ENCODE results near the gene KCTD4.

KCTD4 gene

DNA sequence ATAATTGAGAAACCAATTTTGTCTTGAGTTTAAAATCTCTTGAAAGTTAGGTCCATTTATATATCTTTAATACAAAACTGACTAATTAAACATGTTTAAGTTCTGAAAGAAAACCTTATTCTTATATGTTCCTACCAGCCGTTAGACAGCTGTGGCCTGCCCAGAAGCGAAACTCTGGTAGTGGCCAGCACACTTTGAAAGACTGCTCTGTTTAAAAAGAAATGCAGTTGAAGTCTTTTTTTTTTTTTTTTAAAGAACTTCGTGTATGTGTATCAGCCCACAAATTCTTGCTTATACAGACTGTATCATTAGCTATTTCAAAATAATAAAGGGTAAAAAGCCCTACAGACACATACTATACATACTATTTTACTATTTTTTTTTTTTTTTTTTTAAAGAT is 34.0 kb downstream of the KCTD4 start:
- Histone ChIP-seq H4K20me1 (ENCODE audit: control insufficient read depth, insufficient read depth, low read depth, low read length) (no peaks in the 10 kb centered on the region; the same call in 1 of the 2 replicates), H3K4me2 (ENCODE audit: low read length) (no peak overlapping the region), H3K27ac (ENCODE audit: low read depth, low read length) (no peak overlapping the region), H3F3A (ENCODE audit: control insufficient read depth, insufficient read depth) (0 out of 2 replicates have a peak, but pooled peaks cover 3% of the 10 kb centered on the region), H3K9me3 (ENCODE audit: control insufficient read depth, insufficient read depth, low read length) (no peaks in the 10 kb centered on the region), H3K27me3 (ENCODE audit: control insufficient read depth, low read length) (no peaks in the 10 kb centered on the region), H3K9me2 (replicated peaks; ENCODE audit: control insufficient read depth, low read length) (no peaks in the 10 kb centered on the region), H3K4me3 (ENCODE audit: low read length) (no peak overlapping the region), H3K79me2 (ENCODE audit: control insufficient read depth, low read length) (no peaks in the 10 kb centered on the region), H3K36me3 (ENCODE audit: control insufficient read depth, low read length) (peaks cover 19% of the 10 kb centered on the region), H3K4me1 (ENCODE audit: control insufficient read depth, low read length) (no peaks in the 10 kb centered on the region)
- TF ChIP-seq EZH2phosphoT487 (IDR thresholded peaks at IDR 0.05; ENCODE audit: borderline replicate concordance, low read length): no peak
- TF ChIP-seq CTCF (IDR thresholded peaks at IDR 0.05; ENCODE audit: low read depth, low read length, poor library complexity, severe bottlenecking): no peak

- peaks cover 27% of the 10 kb centered on the region for H3K36me3 ChIP-seq (ENCODE audit: control insufficient read depth, low read length)
- H3K4me1 ChIP-seq (ENCODE audit: control insufficient read depth, low read length): no peaks in the 10 kb centered on the region
- TF ChIP-seq CTCF (IDR thresholded peaks at IDR 0.05; ENCODE audit: low read depth, low read length, poor library complexity, severe bottlenecking) (no peak), EZH2phosphoT487 (IDR thresholded peaks at IDR 0.05; ENCODE audit: borderline replicate concordance, low read length) (no peak)
- H3K27ac ChIP-seq (ENCODE audit: low read depth, low read length): no peak overlapping the region
- 0 out of 2 replicates have a peak, but pooled peaks cover 3% of the 10 kb centered on the region for H3F3A ChIP-seq (ENCODE audit: control insufficient read depth, insufficient read depth)
- no peaks in the 10 kb centered on the region for H3K79me2 ChIP-seq (ENCODE audit: control insufficient read depth, low read length)
- no peaks in the 10 kb centered on the region; the same call in 1 of the 2 replicates for H4K20me1 ChIP-seq (ENCODE audit: control insufficient read depth, insufficient read depth, low read depth, low read length)
- H3K4me2 ChIP-seq (ENCODE audit: low read length): no peak overlapping the region
- H3K9me3 ChIP-seq (ENCODE audit: control insufficient read depth, insufficient read depth, low read length): no peaks in the 10 kb centered on the region
- no peak overlapping the region for H3K4me3 ChIP-seq (ENCODE audit: low read length)
- H3K9me2 ChIP-seq (replicated peaks; ENCODE audit: control insufficient read depth, low read length): no peaks in the 10 kb centered on the region
- no peaks in the 10 kb centered on the region for H3K27me3 ChIP-seq (ENCODE audit: control insufficient read depth, low read length)
Observed at GRCh38 chr13:45162821-45163220, 38.0 kb downstream of the KCTD4 start.

DNA sequence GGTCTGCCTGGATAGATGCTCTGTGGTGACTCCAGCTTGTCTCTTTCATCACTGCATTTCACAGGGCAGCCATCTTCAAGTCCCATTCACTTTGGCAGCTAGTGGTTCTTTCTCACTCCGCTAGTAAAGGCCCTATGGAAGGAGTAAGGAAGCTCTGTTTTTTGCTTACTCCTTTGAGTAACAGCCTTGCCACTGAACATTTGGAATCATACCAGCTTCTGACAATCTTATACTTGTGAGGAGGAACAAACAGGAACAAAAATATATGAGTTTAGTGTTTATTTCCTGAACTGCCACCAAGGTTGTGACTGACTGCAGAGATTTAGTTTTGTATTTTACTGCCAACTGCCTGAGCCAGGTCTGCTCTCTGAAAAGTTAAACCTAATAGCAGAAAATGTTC is 38.7 kb downstream of the KCTD4 start:
- 0 out of 2 replicates have a peak, but pooled peaks cover 3% of the 10 kb centered on the region for H3F3A ChIP-seq (ENCODE audit: control insufficient read depth, insufficient read depth)
- H3K27me3 ChIP-seq (ENCODE audit: control insufficient read depth, low read length): no peaks in the 10 kb centered on the region
- TF ChIP-seq EZH2phosphoT487 (IDR thresholded peaks at IDR 0.05; ENCODE audit: borderline replicate concordance, low read length) (no peak), CTCF (IDR thresholded peaks at IDR 0.05; ENCODE audit: low read depth, low read length, poor library complexity, severe bottlenecking) (no peak)
- no peak overlapping the region for H3K4me3 ChIP-seq (ENCODE audit: low read length)
- no peaks in the 10 kb centered on the region for H3K9me3 ChIP-seq (ENCODE audit: control insufficient read depth, insufficient read depth, low read length)
- no peaks in the 10 kb centered on the region for H3K9me2 ChIP-seq (replicated peaks; ENCODE audit: control insufficient read depth, low read length)
- no peak overlapping the region for H3K4me2 ChIP-seq (ENCODE audit: low read length)
- H3K36me3 ChIP-seq (ENCODE audit: control insufficient read depth, low read length): peaks cover 29% of the 10 kb centered on the region
- no peaks in the 10 kb centered on the region for H3K79me2 ChIP-seq (ENCODE audit: control insufficient read depth, low read length)
- no peaks in the 10 kb centered on the region; the same call in 1 of the 2 replicates for H4K20me1 ChIP-seq (ENCODE audit: control insufficient read depth, insufficient read depth, low read depth, low read length)
- H3K4me1 ChIP-seq (ENCODE audit: control insufficient read depth, low read length): no peaks in the 10 kb centered on the region
- H3K27ac ChIP-seq (ENCODE audit: low read depth, low read length): no peak overlapping the region
